Loucy (cell line): ENCODE measurements around the gene TMBIM1.

Source experiments
- CTCF ChIP-seq: fragments of 200-600 bp; sonication (generic); conservative IDR thresholded peaks from 2 replicates; pipeline ENCODE4 v1.5.1; 2014; ENCODE audit warnings: mild to moderate bottlenecking, antibody characterized with exemption, low read length
- EZH2phosphoT487 ChIP-seq: fragments of 200-600 bp; IDR thresholded peaks from 2 replicates; pipeline ENCODE4 v1.6.1; 2018; ENCODE audit warnings: antibody characterized with exemption, mild to moderate bottlenecking, moderate library complexity, borderline replicate concordance

- TF ChIP-seq CTCF (no peak), EZH2phosphoT487 (no peak)
Measured at GRCh38 chr2:218260742-218261422, 31.4 kb downstream of the TMBIM1 start, which contains the start of gene GPBAR1.
